GM18867 (cell line): ENCODE data around the gene KIR2DL3.
"Not testable (repeated sequence)": the region's sequence is repeated elsewhere in the genome, so short reads cannot be mapped to it uniquely, and the experiment has no call there.

ENCODE experiments used
- ATAC-seq: cut with Tn5 transposase; IDR thresholded peaks from one replicate; pipeline ENCODE4 v1.9.1; 2021; ENCODE audit warnings: mild to moderate bottlenecking, moderate library complexity; ENCODE audit not compliant: unreplicated experiment

Gene KIR2DL3

GRCh38 chr19:54738306-54738705 lies at the start of gene KIR2DL3:
Gene KIR2DL3, plus strand, starts transcription at chr19:54738513. Its CDS starts 33 bp downstream, at chr19:54738546.
- ATAC-seq, result not testable (repeated sequence)

- no peak for ATAC-seq
These were observed 46.6 kb upstream of the KIR2DL3 start for GRCh38 chr19:54691582-54692297.

GRCh38 chr19:54692298-54692615 lies 46.1 kb upstream of the KIR2DL3 start:
- no peak for ATAC-seq

- ATAC-seq, result no peak
These were observed 43.7 kb upstream of the KIR2DL3 start for GRCh38 chr19:54694648-54695047.

GRCh38 chr19:54696117-54696548 lies 42.2 kb upstream of the KIR2DL3 start:
- ATAC-seq, result no peak

- no peak for ATAC-seq
These were observed 41.5 kb upstream of the KIR2DL3 start for GRCh38 chr19:54696766-54697165.

GRCh38 chr19:54697716-54698115 lies 40.6 kb upstream of the KIR2DL3 start:
- ATAC-seq, result not testable (repeated sequence)

GRCh38 chr19:54704928-54705327 lies 33.4 kb upstream of the KIR2DL3 start:
- no peak for ATAC-seq

- ATAC-seq, result peak; percentile 38
These were observed 30.4 kb upstream of the KIR2DL3 start for GRCh38 chr19:54707962-54708361.

GRCh38 chr19:54708781-54709180 lies 29.5 kb upstream of the KIR2DL3 start:
- no peak for ATAC-seq

- no peak for ATAC-seq
These were observed 28.9 kb upstream of the KIR2DL3 start for GRCh38 chr19:54709212-54709948.

- not testable (repeated sequence) for ATAC-seq
These were observed 28.4 kb upstream of the KIR2DL3 start for GRCh38 chr19:54709956-54710355.

- no peak for ATAC-seq
These were observed 14.2 kb upstream of the KIR2DL3 start, which contains the start of gene KIR3DL3 for GRCh38 chr19:54724142-54724541. Gene KIR3DL3, plus strand, starts transcription at chr19:54724442. Its CDS starts 55 bp downstream, at chr19:54724497.

GRCh38 chr19:54724644-54725043 lies 13.7 kb upstream of the KIR2DL3 start:
- no peak for ATAC-seq

- no peak for ATAC-seq
These were observed 13.0 kb upstream of the KIR2DL3 start for GRCh38 chr19:54725321-54725720.

GRCh38 chr19:54727562-54727961 lies 10.8 kb upstream of the KIR2DL3 start:
- ATAC-seq, result no peak

GRCh38 chr19:54728167-54728566 lies 10.1 kb upstream of the KIR2DL3 start:
- ATAC-seq, result no peak

- ATAC-seq, result no peak
These were observed 8.7 kb upstream of the KIR2DL3 start for GRCh38 chr19:54729416-54730188.

- ATAC-seq, result no peak
These were observed 7.1 kb upstream of the KIR2DL3 start for GRCh38 chr19:54731191-54731590.

- no peak for ATAC-seq
These were observed 402 bp downstream of the KIR2DL3 start for GRCh38 chr19:54738715-54739114.
